UCSD-AML1 (cell line): ENCODE data around the gene ATP6V0C.
A peak's percentile ranks its signal among the peaks of the same experiment; 100 is the strongest.

Experiments
- DNase-seq: peaks from one replicate; lab custom pipeline; 2025; ENCODE audit not compliant: unreplicated experiment; lab: John Stamatoyannopoulos, UW

Gene ATP6V0C

DNA sequence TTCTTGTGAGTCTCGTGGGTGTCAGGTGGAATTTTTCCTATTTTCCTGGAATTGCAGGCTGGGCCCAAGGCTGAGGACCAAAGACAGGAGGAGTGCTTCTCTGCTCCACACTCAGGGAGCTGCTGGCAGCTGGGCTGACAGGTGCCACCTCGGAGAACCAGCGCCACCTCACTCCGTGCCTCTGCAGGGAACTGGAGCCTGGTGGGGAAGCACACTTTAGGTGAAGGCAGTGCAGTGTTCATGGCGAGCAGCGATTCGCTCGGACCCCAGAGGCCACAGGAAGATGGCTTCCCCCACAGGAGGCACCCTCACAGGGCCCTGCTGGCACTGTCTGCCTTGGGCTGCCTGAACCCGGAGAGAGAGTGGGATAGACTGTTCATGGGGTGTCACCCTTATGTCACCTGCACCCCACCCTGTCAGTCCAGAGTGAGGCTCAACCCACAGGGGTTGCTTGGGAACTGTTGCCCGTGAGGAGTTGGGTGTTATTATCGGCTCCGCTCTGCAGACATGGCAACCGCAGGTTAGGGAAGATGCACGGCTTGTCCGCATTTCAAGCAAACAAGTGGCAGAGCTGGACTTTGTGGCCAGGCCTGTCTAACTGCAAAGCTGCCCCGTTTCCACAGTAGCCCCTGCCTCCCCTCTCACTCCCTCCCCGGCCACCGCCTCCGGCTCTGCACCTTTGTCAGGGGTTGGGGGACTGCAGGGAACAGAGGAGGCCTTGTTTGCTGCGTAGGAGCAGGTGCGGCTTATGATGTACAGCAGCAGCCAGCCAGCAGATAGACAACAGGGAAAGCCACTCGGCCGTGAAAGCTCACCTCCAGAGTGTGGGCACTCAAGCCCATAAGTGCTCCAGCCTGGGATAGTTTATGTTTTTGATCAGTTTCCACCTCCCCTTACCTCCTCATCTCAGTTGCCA is 23.3 kb upstream of the ATP6V0C start:
- no peak for DNase-seq

DNA sequence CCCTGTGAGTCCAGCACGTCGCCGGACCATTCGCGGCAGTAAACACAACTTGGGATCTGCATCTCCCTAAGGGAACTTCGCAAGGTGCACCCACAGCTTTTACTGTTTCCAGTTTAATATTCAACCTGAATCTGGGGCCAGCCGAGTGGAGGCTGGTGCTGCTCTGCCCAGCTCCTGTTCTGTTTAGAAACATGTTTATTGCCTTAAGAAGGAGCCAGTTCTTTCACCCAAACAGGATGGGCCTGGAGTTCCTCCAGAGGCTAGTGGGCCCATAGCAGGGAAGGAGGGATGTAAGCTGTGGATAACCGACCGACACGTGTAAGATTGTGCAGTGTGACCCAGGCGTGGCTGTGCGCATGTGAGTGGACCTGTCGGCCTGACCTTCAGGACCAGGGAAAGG is 21.5 kb upstream of the ATP6V0C start:
- no peak for DNase-seq

DNA sequence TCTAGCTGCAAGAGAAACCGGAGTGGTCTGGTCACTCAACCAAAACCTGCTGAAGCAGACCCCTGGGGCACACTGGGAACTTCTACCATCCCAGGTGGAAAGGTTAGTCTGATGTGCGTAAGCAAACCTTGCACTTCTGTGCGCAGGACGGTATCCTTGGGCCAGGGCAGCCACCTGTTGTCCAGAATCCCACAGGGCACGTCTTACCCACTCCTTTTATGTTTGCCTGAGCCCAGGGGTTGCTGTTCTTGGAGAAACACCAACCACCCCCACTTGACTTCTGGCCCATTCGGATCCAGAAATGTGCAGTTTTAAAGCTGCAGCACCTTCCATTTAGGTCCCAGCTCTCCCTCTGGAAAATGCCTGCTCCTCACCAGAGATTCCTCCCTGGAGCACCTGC is 20.1 kb upstream of the ATP6V0C start:
- DNase-seq, result no peak

DNA sequence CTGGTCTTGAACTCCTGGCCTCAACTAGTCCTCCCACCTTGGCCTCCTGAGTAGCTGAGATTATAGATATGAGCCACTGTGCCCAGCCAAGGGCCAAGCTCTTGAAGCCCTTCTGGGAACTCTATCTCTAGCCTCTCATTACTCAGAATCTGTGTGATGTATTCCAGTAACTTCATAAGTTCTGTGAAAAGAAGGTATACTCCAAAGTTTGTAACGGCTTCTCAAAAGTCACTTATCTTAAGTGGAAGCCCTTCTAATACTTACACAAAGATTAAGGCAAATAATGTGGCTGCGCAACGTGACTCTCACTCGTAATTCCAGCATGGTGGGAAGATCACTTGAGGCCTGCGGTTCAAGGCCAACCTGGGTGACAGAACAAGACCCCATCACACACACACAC is 19.1 kb upstream of the ATP6V0C start:
- no peak for DNase-seq

- DNase-seq, result no peak
Observed at GRCh38 chr16:2495041-2495440, 18.7 kb upstream of the ATP6V0C start.

DNA sequence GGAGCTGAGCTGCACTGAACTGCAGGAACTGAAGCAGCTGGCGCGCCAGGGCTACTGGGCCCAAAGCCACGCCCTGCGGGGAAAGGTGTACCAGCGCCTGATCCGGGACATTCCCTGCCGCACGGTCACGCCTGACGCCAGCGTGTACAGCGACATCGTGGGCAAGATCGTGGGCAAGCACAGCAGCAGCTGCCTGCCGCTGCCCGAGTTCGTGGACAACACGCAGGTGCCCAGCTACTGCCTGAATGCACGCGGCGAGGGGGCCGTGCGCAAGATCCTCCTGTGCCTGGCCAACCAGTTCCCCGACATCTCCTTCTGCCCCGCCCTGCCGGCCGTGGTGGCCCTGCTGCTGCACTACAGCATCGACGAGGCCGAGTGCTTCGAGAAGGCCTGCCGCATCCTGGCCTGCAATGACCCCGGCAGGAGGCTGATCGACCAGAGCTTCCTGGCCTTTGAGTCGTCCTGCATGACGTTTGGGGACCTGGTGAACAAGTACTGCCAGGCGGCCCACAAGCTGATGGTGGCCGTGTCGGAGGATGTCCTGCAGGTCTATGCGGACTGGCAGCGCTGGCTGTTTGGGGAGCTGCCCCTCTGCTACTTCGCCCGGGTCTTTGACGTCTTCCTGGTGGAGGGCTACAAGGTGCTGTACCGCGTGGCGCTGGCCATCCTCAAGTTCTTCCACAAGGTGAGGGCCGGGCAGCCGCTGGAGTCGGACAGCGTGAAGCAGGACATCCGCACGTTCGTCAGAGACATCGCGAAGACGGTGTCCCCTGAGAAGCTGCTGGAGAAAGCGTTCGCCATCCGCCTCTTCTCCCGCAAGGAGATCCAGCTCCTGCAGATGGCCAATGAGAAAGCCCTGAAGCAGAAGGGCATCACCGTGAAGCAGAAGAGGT is 17.3 kb upstream of the ATP6V0C start:
- no peak for DNase-seq

- no peak for DNase-seq
Observed at GRCh38 chr16:2497116-2497630, 16.6 kb upstream of the ATP6V0C start.

DNA sequence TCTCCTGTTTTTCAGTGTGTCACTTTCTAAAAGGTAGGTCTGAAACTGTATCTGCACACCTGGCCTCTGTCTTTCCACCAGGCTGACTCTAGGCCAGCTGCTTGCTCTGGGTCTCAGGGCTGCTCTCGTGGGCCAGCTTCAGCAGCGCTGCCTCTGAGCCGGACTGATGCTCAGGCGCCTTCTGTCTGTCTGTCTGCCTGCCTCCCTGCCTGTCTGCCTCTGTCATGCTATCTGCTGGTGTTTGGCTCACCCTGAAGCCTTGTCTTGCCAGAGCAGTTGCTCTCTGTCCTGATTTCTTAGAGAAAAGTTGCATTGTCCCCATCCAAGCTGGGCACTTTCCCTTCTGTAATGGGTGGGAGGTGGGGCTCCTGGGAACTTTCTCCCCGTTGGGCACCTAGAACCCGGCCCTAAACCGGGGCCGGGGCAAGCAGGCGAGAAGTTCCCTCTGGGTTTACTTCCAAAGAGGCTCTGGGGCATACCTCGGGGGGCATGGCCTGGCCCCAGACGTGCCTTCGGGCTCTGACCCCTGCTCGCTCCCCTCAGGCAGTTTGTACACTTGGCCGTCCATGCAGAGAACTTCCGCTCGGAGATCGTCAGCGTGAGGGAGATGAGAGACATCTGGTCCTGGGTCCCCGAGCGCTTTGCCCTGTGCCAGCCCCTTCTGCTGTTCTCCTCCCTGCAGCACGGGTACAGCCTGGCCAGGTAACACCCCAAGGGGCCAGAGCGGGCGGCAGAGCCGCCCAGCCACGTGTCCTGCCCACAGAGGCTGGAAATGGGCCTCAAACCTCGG is 15.9 kb upstream of the ATP6V0C start:
- no peak for DNase-seq

DNA sequence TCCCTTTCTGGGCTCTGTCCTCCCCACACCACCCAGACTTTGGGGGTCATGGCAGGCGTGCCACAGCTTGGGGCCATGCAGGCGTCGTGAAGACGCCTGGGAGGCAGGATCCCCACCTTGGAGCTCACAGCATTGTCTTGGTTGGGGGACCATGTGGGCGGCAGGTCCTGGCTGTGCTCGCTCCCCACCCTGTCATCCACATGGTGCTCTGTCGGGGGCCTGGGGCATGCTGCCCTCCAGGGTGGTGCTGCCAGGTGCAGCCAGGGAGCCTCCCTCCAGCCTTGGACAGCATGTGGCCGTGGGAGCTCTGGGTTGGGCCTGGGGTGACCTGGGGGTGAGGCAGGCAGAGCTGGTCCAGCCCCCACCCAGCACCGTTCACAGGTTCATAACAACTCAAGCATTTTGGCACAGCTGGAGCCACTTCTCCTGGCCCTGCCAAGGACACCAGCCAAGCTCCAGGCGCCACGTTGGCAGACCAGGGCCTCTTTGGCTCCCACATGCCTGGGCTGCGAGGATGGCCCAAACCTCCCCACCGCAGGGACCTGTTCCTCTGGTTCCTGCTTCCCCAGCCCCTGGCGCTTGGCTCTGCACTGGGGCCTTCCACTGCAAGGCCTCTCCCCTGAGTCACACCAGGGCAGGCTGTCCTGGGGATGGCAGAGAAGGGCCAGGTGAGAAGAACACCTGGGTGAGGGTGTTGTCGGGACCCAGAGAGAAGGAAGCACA is 15.1 kb upstream of the ATP6V0C start:
- no peak for DNase-seq

DNA sequence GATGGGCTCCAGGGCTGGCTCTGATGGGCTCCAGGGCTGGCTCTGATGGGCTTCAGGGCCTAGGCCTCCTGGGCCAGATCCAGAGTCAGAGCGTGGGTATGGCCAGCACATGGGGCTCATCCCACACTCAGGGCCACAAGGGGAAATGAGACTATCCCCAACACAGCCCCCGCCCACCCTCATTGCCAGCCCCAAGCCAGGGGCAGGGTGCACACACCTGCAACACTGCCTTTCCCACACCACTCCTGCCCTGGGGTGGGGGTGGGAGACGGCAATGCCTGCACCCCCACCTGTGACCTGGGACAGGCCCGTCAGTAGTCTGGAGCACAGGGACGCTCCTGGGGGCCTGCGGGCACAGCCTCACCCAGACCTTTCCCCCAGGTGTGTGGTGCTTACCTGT is 14.3 kb upstream of the ATP6V0C start:
- DNase-seq, result no peak

GRCh38 chr16:2499890-2500429 is 13.8 kb upstream of the ATP6V0C start:
- no peak for DNase-seq

DNA sequence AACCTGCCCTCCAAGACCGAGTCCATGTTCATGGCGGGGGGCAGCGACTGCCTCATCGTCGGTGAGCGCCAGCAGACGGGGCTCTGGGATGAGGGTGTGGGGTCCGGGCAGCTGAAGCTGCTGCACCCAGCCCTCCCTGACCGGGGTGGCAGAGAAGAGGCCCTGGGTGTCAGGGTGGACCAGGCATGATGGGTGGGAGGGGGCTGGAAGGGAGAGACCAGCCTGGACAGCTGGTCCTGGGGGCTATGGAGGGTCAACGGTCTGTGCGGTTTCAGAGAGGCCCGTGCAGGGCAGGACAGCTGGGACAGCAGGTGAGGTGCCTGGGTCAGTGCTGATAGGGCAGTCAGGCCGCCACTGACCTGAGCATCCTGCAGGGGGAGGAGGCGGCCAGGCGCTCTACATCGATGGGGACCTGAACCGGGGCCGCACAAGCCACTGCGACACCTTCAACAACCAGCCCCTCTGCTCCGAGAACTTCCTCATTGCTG is 13.3 kb upstream of the ATP6V0C start:
- DNase-seq, result no peak

- peak; percentile 83 for DNase-seq
Observed at GRCh38 chr16:2500918-2501750, 12.6 kb upstream of the ATP6V0C start.

DNA sequence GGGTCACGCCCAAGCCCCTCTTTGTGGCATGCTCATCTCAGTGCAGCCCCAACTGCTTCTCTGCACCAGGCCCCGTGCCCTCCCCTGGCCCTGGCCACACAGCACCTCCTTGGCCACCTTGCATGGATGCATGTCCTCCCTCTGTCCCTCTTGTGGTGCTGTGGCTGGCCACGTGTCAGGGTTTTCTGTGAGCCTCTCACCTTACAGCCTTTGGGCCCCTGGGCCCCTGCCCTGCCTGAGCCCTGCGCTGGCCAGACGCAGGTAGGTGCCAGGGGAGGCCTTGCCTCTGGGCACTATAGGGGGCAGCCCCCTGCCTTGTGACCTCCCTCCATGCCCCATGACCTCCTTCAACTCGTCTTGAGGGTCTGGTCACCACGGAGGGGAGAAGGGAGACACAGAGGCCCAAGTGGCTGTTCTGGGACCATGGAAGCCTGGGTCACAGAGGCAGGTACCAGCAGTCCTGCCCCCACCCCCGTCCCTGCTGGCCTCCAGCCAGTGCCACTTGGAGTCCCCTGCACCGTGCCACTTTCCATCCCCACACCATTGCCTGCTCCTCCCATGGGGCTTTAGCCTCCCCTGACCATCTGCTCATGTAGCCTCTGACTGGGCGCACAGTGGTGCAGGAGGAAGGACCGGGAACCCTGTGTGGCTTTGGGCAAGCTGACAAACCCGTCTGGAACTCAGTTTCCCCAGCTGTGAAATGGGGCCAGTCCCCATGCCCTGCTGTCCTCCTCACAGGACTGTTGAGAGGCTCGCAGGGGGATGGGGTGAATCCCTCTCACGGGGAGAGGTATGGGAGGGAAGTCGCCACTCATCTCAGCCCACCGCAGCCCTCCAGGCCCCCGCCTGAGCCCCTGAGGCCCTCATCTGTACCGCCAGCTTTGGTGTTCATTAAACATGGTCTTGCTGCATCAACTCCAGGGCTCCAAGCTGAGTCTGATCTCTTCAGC is 11.5 kb upstream of the ATP6V0C start:
- no peak for DNase-seq

GRCh38 chr16:2505695-2506094 is 8.1 kb upstream of the ATP6V0C start:
- DNase-seq, result no peak

- DNase-seq, result no peak
Observed at GRCh38 chr16:2507052-2507659, 6.6 kb upstream of the ATP6V0C start.

GRCh38 chr16:2507665-2508064 is 6.1 kb upstream of the ATP6V0C start:
- DNase-seq, result no peak
